ENCODE results near the gene UMPS.

DNA sequence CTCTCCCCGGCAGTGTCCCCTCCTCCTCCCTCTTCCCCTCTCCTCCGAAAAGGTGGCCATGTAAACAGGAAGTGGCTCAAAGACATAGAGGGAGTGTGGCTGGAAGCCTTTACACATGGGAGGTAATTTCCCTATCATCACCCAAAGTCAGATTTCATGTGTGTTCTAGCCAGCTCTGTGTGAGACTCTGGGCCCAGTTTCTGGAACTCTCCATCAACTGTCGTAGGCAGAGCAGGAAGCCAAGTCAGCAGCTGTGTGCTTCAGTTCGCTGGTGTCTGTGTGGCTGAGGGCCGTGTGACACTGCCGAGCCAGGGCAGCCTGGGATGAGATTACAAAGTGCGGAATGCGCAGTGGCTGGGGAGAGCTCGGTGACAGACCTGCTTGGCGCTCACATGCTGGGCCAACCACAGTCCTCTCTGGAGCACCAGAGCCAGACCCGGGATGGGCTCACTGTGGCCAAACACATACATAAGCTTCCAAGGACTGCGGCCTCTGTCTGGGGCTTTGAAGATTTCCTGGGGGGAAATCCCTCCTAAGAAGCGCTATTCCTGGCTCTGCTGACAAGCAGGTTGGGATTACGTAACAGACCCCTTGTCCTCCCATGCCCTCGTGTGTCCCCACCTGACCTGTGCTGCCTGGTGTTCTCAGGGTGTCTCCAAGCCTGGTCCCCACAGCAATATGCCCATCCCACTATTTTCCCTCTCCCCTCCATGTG, 50.7 kb downstream of the UMPS start:
- TF ChIP-seq CTCF (IDR thresholded peaks at IDR 0.05; ENCODE audit: insufficient read depth, low read length, poor library complexity, severe bottlenecking) (no peak), EZH2phosphoT487 (conservative IDR thresholded peaks at IDR 0.05; ENCODE audit: low read length) (no peak)
